HCT116 (cell line): ENCODE results near the gene GTF3C1. TPM values are rescaled to one million over a fixed set of nuclear protein-coding genes. Genes with fewer than 3 reads are reported as not detected.

ENCODE experiments used
- ATAC-seq: fragments of 200-7000 bp; cut with Tn5 transposase; 2 replicates; pipeline ENCODE4 v1.9.1; 2020; ENCODE audit warnings: mild to moderate bottlenecking, moderate library complexity
- BruUV-seq: library from RNA; stranded (reverse); fragments of 400-500 nt; replicated peaks from 2 replicates; lab custom pipeline; 2021; lab: Mats Ljungman, UMichigan
- CTCF ChIA-PET: fragments of 300-600 bp; sonication (Branson Sonifier 250); formaldehyde crosslinking; loops from one replicate; lab custom pipeline; 2021; ENCODE audit warnings: antibody characterized with exemption; lab: Charles Lee
- POLR2A ChIA-PET: fragments of 300-600, 350-600 bp; sonication (Branson Sonifier 250); formaldehyde crosslinking; loops from one replicate; lab custom pipeline; 2021; ENCODE audit warnings: antibody characterized with exemption; lab: Charles Lee
- RAD21 ChIA-PET, 2 experiments: fragments of 300-600 bp; sonication (Branson Sonifier 250); formaldehyde crosslinking; loops; one replicate each; lab custom pipeline; 2023; ENCODE audit warnings: low total read pairs in 2 of 2; ENCODE audit not compliant: uncharacterized antibody in 2 of 2, unreplicated experiment in 2 of 2, low non-redundant PET in 1 of 2; lab: Charles Lee
- DNase-seq: peaks from one replicate; pipeline ENCODE4 v3.0.0-alpha.2; 2010; ENCODE audit warnings: low read depth, low spot score
- H2AFZ ChIP-seq: fragments of 200-600 bp; shearing (Covaris generic), sonication (generic); 2 replicates; pipeline ENCODE4 v1.6.1; 2017; ENCODE audit warnings: low read depth, mixed run types, mixed read lengths, antibody characterized with exemption, low read length; ENCODE audit not compliant: poor library complexity, severe bottlenecking
- H3K27ac ChIP-seq: 2 replicates; pipeline ENCODE4 v1.5.1; 2012; ENCODE audit warnings: low read depth, low read length
- H3K27me3 ChIP-seq: fragments of 200-600 bp; sonication (generic); 2 replicates; pipeline ENCODE4 v1.6.1; 2016; ENCODE audit warnings: mixed run types, low read length, mixed read lengths; ENCODE audit not compliant: insufficient read depth
- H3K36me3 ChIP-seq, 2 experiments: fragments of 200-500 bp in 1 of 2; fragments of 200-600 bp in 1 of 2; sonication (Bioruptor generic) in 1 of 2; sonication (generic) in 1 of 2; 2 replicates each; pipeline versions ENCODE4 v1.5.1 to v1.6.1; 2014 to 2016; ENCODE audit warnings: low read length in 2 of 2, inconsistent platforms in 1 of 2, mixed read lengths in 1 of 2, mixed run types in 1 of 2; ENCODE audit not compliant: insufficient read depth in 2 of 2, control insufficient read depth in 1 of 2
- H3K4me1 ChIP-seq, 2 experiments: fragments of 200-600 bp in 1 of 2; sonication (generic) in 1 of 2; 2 replicates each; pipeline versions ENCODE4 v1.5.1 to v1.6.1; 2012 to 2017; ENCODE audit warnings: low read length in 2 of 2, inconsistent platforms in 1 of 2, mild to moderate bottlenecking in 1 of 2, mixed read lengths in 1 of 2, mixed run types in 1 of 2, moderate library complexity in 1 of 2; ENCODE audit not compliant: insufficient read depth in 2 of 2, control insufficient read depth in 1 of 2
- H3K4me2 ChIP-seq: fragments of 200-600 bp; sonication (generic); 2 replicates; pipeline ENCODE4 v1.6.1; 2017; ENCODE audit warnings: mixed run types, low read length, mixed read lengths
- H3K4me3 ChIP-seq, 2 experiments: fragments of 200-600 bp in 1 of 2; sonication (generic) in 1 of 2; replicated peaks in 1 of 2; 2 replicates each; pipeline ENCODE4 v1.5.1; 2011 to 2016; ENCODE audit warnings: low read length in 2 of 2, control low read depth in 1 of 2, low read depth in 1 of 2, mild to moderate bottlenecking in 1 of 2, mixed read lengths in 1 of 2, mixed run types in 1 of 2
- H3K79me2 ChIP-seq: fragments of 200-600 bp; sonication (generic); 2 replicates; pipeline ENCODE4 v1.6.1; 2017; ENCODE audit warnings: mild to moderate bottlenecking, mixed run types, low read length, moderate library complexity, mixed read lengths; ENCODE audit not compliant: insufficient read depth
- H3K9ac ChIP-seq: fragments of 200-600 bp; sonication (generic); 2 replicates; pipeline ENCODE4 v1.6.1; 2016; ENCODE audit warnings: low read length, mixed read lengths
- H3K9me2 ChIP-seq: fragments of 200-600 bp; sonication (generic), shearing (Covaris generic); 2 replicates; pipeline ENCODE4 v1.6.1; 2017; ENCODE audit warnings: mixed run types, mild to moderate bottlenecking, moderate library complexity; ENCODE audit not compliant: insufficient read depth
- H3K9me3 ChIP-seq, 2 experiments: fragments of 200-500 bp in 1 of 2; fragments of 200-600 bp in 1 of 2; sonication (Bioruptor generic) in 1 of 2; sonication (generic) in 1 of 2; 2 replicates each; pipeline ENCODE4 v1.6.1; 2014 to 2017; ENCODE audit warnings: low read length in 2 of 2, mixed read lengths in 2 of 2, inconsistent platforms in 1 of 2, low read depth in 1 of 2, mild to moderate bottlenecking in 1 of 2, mixed run types in 1 of 2, moderate library complexity in 1 of 2; ENCODE audit not compliant: control insufficient read depth in 1 of 2, insufficient read depth in 1 of 2
- H4K20me1 ChIP-seq: fragments of 200-600 bp; sonication (generic), shearing (Covaris generic); 2 replicates; pipeline ENCODE4 v1.6.1; 2017; ENCODE audit warnings: mixed run types, mild to moderate bottlenecking, moderate library complexity; ENCODE audit not compliant: insufficient read depth
- CEBPB ChIP-seq: IDR thresholded peaks from 2 replicates; pipeline ENCODE4 v1.6.1; 2012; ENCODE audit warnings: low read depth
- EGR1 ChIP-seq: IDR thresholded peaks from 2 replicates; pipeline ENCODE4 v1.6.1; 2012; ENCODE audit warnings: low read depth
- EZH2phosphoT487 ChIP-seq: fragments of 200-600 bp; IDR thresholded peaks from 2 replicates; pipeline ENCODE4 v1.6.1; 2018; ENCODE audit warnings: antibody characterized with exemption, borderline replicate concordance
- JUND ChIP-seq: IDR thresholded peaks from 2 replicates; pipeline ENCODE4 v1.6.1; 2012
- RAD21 ChIP-seq: IDR thresholded peaks from 2 replicates; pipeline ENCODE4 v1.6.1; 2012; ENCODE audit warnings: low read depth, mild to moderate bottlenecking
- SIN3A ChIP-seq: IDR thresholded peaks from 2 replicates; pipeline ENCODE4 v1.6.1; 2012; ENCODE audit warnings: low read depth
- SP1 ChIP-seq: IDR thresholded peaks from 2 replicates; pipeline ENCODE4 v1.6.1; 2012; ENCODE audit warnings: low read depth
- SRF ChIP-seq: IDR thresholded peaks from 2 replicates; pipeline ENCODE4 v1.6.1; 2012; ENCODE audit warnings: low read depth
- YY1 ChIP-seq: IDR thresholded peaks from 2 replicates; pipeline ENCODE4 v1.6.1; 2011; ENCODE audit warnings: low read length, low read depth, moderate library complexity, mild to moderate bottlenecking; ENCODE audit not compliant: insufficient replicate concordance; ENCODE audit errors: extremely low read depth
- ZFX ChIP-seq: fragments of 450-650 bp; IDR thresholded peaks from 2 replicates; pipeline ENCODE4 v1.6.1; 2017
- ZNF274 ChIP-seq: fragments of 200-500 bp; sonication (Bioruptor generic); IDR thresholded peaks from 2 replicates; pipeline ENCODE4 v1.6.1; 2014; ENCODE audit warnings: mild to moderate bottlenecking, low read depth, low read length, inconsistent platforms
- intact Hi-C: fragments of 100-400 bp; cut with micrococcal nuclease; formaldehyde crosslinking; loops from 2 replicates; pipeline ENCODE4 v1.10.0; 2022
- total RNA-seq: library from RNA; stranded (reverse); gene quantifications from one replicate; pipeline ENCODE4 v1.2.1, GENCODE V29; 2021; ENCODE audit not compliant: unreplicated experiment
- TF ChIP-seq, protein P1 (sequence below), 3 experiments: fragments of 200-600 bp in 1 of 3; sonication (generic) in 1 of 3; IDR thresholded peaks in 2 of 3; conservative IDR thresholded peaks in 1 of 3; 2 replicates each; pipeline ENCODE4 v1.5.1; 2012 to 2017; ENCODE audit warnings: low read depth in 2 of 3, low read length in 2 of 3, antibody characterized with exemption in 1 of 3, borderline replicate concordance in 1 of 3, control low read depth in 1 of 3, mild to moderate bottlenecking in 1 of 3, mixed read lengths in 1 of 3, mixed run types in 1 of 3, moderate library complexity in 1 of 3; ENCODE audit not compliant: insufficient read depth in 1 of 3
- TF ChIP-seq, protein P2 (sequence below): IDR thresholded peaks from 2 replicates; pipeline ENCODE4 v1.6.1; 2012

Gene GTF3C1
- total RNA-seq, 1 experiment from 2014 or later, result 97.5 TPM

DNA sequence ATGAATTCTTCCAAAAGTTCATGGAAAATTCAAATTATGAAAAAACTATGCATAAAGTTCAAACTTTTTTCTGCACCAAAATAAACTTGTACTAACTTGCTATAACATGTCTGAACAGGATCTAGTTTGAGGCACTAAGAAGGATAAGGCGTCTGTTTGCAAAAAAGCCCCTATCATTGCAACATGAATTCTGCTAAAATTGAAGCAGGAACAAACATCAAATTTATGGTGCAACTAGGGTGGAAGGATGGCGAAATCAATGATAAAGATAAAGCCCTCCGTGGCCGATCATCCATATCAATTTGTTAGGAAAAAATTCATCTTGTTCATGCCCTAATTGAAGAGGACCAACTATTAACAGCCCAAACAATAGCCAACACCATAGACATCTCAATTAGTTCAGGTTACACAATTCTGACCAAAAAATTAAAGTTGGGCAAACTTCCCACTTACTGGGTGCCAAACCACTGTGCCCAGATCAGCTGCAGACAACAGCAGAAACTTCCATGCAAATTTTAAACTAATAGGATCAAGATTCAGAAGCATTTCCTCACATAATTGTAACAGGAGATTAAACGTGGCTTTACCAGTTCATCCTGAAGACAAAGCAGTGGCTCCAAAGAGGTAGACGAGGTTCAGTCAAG is 134.8 kb downstream of the GTF3C1 start:
- Histone ChIP-seq H3K4me3 (no peak overlapping the region), H3K4me2 (no peak overlapping the region), H3K27ac (no peak overlapping the region), H4K20me1 (no peaks in the 10 kb centered on the region), H3K9me3 (no peaks in the 10 kb centered on the region)
- no peak for TF ChIP-seq SRF
- TF ChIP-seq, protein P1, sequence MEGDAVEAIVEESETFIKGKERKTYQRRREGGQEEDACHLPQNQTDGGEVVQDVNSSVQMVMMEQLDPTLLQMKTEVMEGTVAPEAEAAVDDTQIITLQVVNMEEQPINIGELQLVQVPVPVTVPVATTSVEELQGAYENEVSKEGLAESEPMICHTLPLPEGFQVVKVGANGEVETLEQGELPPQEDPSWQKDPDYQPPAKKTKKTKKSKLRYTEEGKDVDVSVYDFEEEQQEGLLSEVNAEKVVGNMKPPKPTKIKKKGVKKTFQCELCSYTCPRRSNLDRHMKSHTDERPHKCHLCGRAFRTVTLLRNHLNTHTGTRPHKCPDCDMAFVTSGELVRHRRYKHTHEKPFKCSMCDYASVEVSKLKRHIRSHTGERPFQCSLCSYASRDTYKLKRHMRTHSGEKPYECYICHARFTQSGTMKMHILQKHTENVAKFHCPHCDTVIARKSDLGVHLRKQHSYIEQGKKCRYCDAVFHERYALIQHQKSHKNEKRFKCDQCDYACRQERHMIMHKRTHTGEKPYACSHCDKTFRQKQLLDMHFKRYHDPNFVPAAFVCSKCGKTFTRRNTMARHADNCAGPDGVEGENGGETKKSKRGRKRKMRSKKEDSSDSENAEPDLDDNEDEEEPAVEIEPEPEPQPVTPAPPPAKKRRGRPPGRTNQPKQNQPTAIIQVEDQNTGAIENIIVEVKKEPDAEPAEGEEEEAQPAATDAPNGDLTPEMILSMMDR (IDR thresholded peaks at IDR 0.05 in 2 of 3, conservative IDR thresholded peaks at IDR 0.05 in 1 of 3; ENCODE audit: borderline replicate concordance in 1 of 3, insufficient read depth in 1 of 3, low read depth in 2 of 3, low read length in 2 of 3), result no peak
- no peak for TF ChIP-seq CEBPB
- TF ChIP-seq SP1, result no peak
- TF ChIP-seq RAD21, result no peak
- TF ChIP-seq JUND, result no peak
- TF ChIP-seq EGR1, result no peak
- TF ChIP-seq, protein P2, sequence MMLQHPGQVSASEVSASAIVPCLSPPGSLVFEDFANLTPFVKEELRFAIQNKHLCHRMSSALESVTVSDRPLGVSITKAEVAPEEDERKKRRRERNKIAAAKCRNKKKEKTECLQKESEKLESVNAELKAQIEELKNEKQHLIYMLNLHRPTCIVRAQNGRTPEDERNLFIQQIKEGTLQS, result no peak
- TF ChIP-seq YY1, result no peak
- no peak for TF ChIP-seq ZFX
- no peak for TF ChIP-seq EZH2phosphoT487
- no peak for TF ChIP-seq ZNF274
- no peak for TF ChIP-seq SIN3A
- TF ChIP-seq, all 23 proteins: peak for 0
- H3K9me2 ChIP-seq, result no peaks in the 10 kb centered on the region
- ChIA-PET RAD21 (no interaction called here), POLR2A (no interaction called here), CTCF (no interaction called here)
- BruUV-seq, result no TSS peak
- intact Hi-C loops, result no loop called here
- no peak overlapping the region for H3K9ac ChIP-seq
- no peaks in the 10 kb centered on the region for H3K36me3 ChIP-seq
- no peak overlapping the region for H2AFZ ChIP-seq
- DNase-seq (no peak), ATAC-seq (no peak)
- no peaks in the 10 kb centered on the region for H3K4me1 ChIP-seq
- H3K27me3 ChIP-seq, result no peaks in the 10 kb centered on the region
- no peaks in the 10 kb centered on the region for H3K79me2 ChIP-seq
